Endothelial cell of umbilical vein (primary cell): ENCODE measurements around the gene TEX53. TPM values are rescaled to one million over a fixed set of nuclear protein-coding genes. Genes with fewer than 3 reads are reported as not detected.
A peak's percentile ranks its signal among the peaks of the same experiment; 100 is the strongest.

Experiments used
- BruUV-seq: library from RNA; stranded (reverse); fragments of 400-500 nt; replicated peaks from 2 replicates; lab custom pipeline; 2021; lab: Mats Ljungman, UMichigan
- CTCF ChIA-PET: fragments of 300-600, 350-600 bp; sonication (Branson Sonifier 250); formaldehyde crosslinking; loops from one replicate; lab custom pipeline; 2021; ENCODE audit warnings: antibody characterized with exemption, inconsistent platforms; lab: Charles Lee
- POLR2A ChIA-PET: fragments of 300-600, 350-600 bp; sonication (Branson Sonifier 250); formaldehyde crosslinking; loops from one replicate; lab custom pipeline; 2021; ENCODE audit warnings: antibody characterized with exemption, inconsistent platforms; lab: Charles Lee
- DNase-seq: peaks from one replicate; pipeline ENCODE4 v3.0.0-alpha.2; 2011; ENCODE audit warnings: low read depth, low spot score
- FAIRE-seq: peaks from 2 replicates; lab custom pipeline; 2011; peaks lifted over from hg19 to GRCh38; lab: Jason Lieb, UNC
- H2AFZ ChIP-seq: 2 replicates; pipeline ENCODE4 v1.6.0; 2012; ENCODE audit warnings: low read depth, low read length, control low read depth, inconsistent platforms
- H3K27ac ChIP-seq: 2 replicates; pipeline ENCODE4 v1.5.1; 2011; ENCODE audit warnings: low read depth, mild to moderate bottlenecking, control low read depth, low read length, moderate library complexity; ENCODE audit not compliant: insufficient read depth
- H3K27me3 ChIP-seq, 2 experiments: 2 replicates each; pipeline versions ENCODE4 v1.6.0 to v1.6.1; 2011; ENCODE audit warnings: low read length in 2 of 2, mixed read lengths in 1 of 2; ENCODE audit not compliant: control insufficient read depth in 2 of 2, insufficient read depth in 2 of 2
- H3K36me3 ChIP-seq, 2 experiments: 2 replicates in 1 of 2; 3 replicates in 1 of 2; pipeline ENCODE4 v1.5.1; 2011; ENCODE audit warnings: low read length in 2 of 2, mild to moderate bottlenecking in 1 of 2, moderate library complexity in 1 of 2; ENCODE audit not compliant: control insufficient read depth in 2 of 2, insufficient read depth in 2 of 2; ENCODE audit errors: extremely low read depth in 1 of 2
- H3K4me1 ChIP-seq: 3 replicates; pipeline ENCODE4 v1.5.1; 2011; ENCODE audit warnings: mild to moderate bottlenecking, low read length; ENCODE audit not compliant: control insufficient read depth, insufficient read depth; ENCODE audit errors: extremely low read depth
- H3K4me2 ChIP-seq: 2 replicates; pipeline ENCODE4 v1.6.1; 2011; ENCODE audit warnings: low read length, control low read depth, mixed read lengths; ENCODE audit not compliant: insufficient read depth
- H3K4me3 ChIP-seq, 3 experiments: fragments of 200-600 bp in 1 of 3; sonication (generic), shearing (Covaris generic) in 1 of 3; replicated peaks in 1 of 3; 2 replicates each; pipeline ENCODE4 v1.5.1; 2011 to 2016; ENCODE audit warnings: control low read depth in 3 of 3, low read length in 3 of 3, mild to moderate bottlenecking in 2 of 3, inconsistent platforms in 1 of 3, low read depth in 1 of 3, moderate library complexity in 1 of 3; ENCODE audit not compliant: insufficient read depth in 1 of 3
- H3K79me2 ChIP-seq: 2 replicates; pipeline ENCODE4 v1.6.0; 2012; ENCODE audit warnings: low read length, inconsistent platforms; ENCODE audit not compliant: control insufficient read depth, insufficient read depth
- H3K9ac ChIP-seq: replicated peaks from 2 replicates; pipeline ENCODE3; 2011; ENCODE audit warnings: low read length, control low read depth; ENCODE audit not compliant: insufficient read depth; ENCODE audit errors: extremely low read depth
- H3K9me1 ChIP-seq: replicated peaks from 3 replicates; pipeline ENCODE4 v1.6.0; 2011; ENCODE audit warnings: mild to moderate bottlenecking, low read length; ENCODE audit not compliant: control insufficient read depth, insufficient read depth; ENCODE audit errors: extremely low read depth
- H3K9me3 ChIP-seq: replicated peaks from 2 replicates; pipeline ENCODE4 v1.5.1; 2012; ENCODE audit warnings: low read length, inconsistent platforms; ENCODE audit not compliant: control insufficient read depth, insufficient read depth
- H4K20me1 ChIP-seq: replicated peaks from 2 replicates; pipeline ENCODE3; 2011; ENCODE audit warnings: mild to moderate bottlenecking, low read length; ENCODE audit not compliant: control insufficient read depth, insufficient read depth; ENCODE audit errors: extremely low read depth
- CTCF ChIP-seq, 2 donors: IDR thresholded peaks; 1 replicate in 1 of 2; 2 replicates in 1 of 2; pipeline ENCODE4 v1.5.1; 2011; ENCODE audit warnings: low read length in 2 of 2, mild to moderate bottlenecking in 2 of 2, moderate library complexity in 2 of 2, control low read depth in 1 of 2, inconsistent platforms in 1 of 2, low read depth in 1 of 2; ENCODE audit not compliant: insufficient read depth in 1 of 2; ENCODE audit errors: extremely low read depth in 1 of 2
- EZH2 ChIP-seq: IDR thresholded peaks from 2 replicates; pipeline ENCODE4 v1.6.1; 2012; ENCODE audit warnings: borderline replicate concordance, low read depth, mild to moderate bottlenecking, moderate library complexity, low read length, inconsistent platforms; ENCODE audit not compliant: severe bottlenecking
- FOS ChIP-seq: IDR thresholded peaks from 2 replicates; pipeline ENCODE4 v1.6.1; 2011; ENCODE audit warnings: mild to moderate bottlenecking, low read length, moderate library complexity, borderline replicate concordance; ENCODE audit not compliant: insufficient read depth
- GATA2 ChIP-seq: IDR thresholded peaks from 2 replicates; pipeline ENCODE4 v1.7.0; 2011; ENCODE audit warnings: low read depth, mild to moderate bottlenecking, moderate library complexity, mixed read lengths, low read length; ENCODE audit not compliant: insufficient read length, insufficient read depth
- JUN ChIP-seq: IDR thresholded peaks from 2 replicates; pipeline ENCODE4 v1.6.1; 2011; ENCODE audit warnings: borderline replicate concordance, low read depth; ENCODE audit not compliant: insufficient read length, insufficient read depth
- MYC ChIP-seq: IDR thresholded peaks from one replicate; pipeline ENCODE4 v1.6.1; 2011; ENCODE audit warnings: mild to moderate bottlenecking, low read depth, low read length
- POLR2A ChIP-seq: IDR thresholded peaks from 2 replicates; pipeline ENCODE4 v1.6.1; 2012; ENCODE audit warnings: low read depth, mild to moderate bottlenecking, control low read depth, low read length
- POLR2AphosphoS5 ChIP-seq: IDR thresholded peaks from 2 replicates; pipeline ENCODE4 v1.6.1; 2012; ENCODE audit warnings: low read depth, mild to moderate bottlenecking, control low read depth, low read length, moderate library complexity; ENCODE audit not compliant: insufficient read depth
- dilution Hi-C: fragments of 300-500 bp; cut with MboI; formaldehyde crosslinking; loops from one replicate; pipeline ENCODE4 v1.15.0; 2019; ENCODE audit warnings: low sequenced_read_pairs; ENCODE audit not compliant: extremely low pct_ligation_motif_present
- intact Hi-C: fragments of 100-400 bp; cut with micrococcal nuclease; formaldehyde crosslinking; loops from one replicate; pipeline ENCODE4 v1.10.0; 2022
- polyA plus RNA-seq, 4 experiments: library from polyadenylated mRNA; depleted of rRNA in 3 of 4; stranded (reverse) in 3 of 4; unstranded in 1 of 4; fragments of >200 nt; gene quantifications; 2 replicates each; pipeline versions ENCODE4 v1.2.1 to v1.2.3, GENCODE V29; 2011 to 2012; ENCODE audit warnings: missing spikeins in 1 of 4
- total RNA-seq: library from RNA; stranded (reverse); gene quantifications from 2 replicates; pipeline ENCODE4 v1.2.3, GENCODE V29; 2021
- TF ChIP-seq, protein P1 (sequence below): IDR thresholded peaks from 2 replicates; pipeline ENCODE4 v1.6.1; 2011; ENCODE audit not compliant: insufficient read depth, insufficient read length

The TEX53 gene
- total and polyA plus RNA-seq, 2 donors (not counting 3 experiments of a cell fraction or from before 2014, with no cell fraction given) = not detected

DNA sequence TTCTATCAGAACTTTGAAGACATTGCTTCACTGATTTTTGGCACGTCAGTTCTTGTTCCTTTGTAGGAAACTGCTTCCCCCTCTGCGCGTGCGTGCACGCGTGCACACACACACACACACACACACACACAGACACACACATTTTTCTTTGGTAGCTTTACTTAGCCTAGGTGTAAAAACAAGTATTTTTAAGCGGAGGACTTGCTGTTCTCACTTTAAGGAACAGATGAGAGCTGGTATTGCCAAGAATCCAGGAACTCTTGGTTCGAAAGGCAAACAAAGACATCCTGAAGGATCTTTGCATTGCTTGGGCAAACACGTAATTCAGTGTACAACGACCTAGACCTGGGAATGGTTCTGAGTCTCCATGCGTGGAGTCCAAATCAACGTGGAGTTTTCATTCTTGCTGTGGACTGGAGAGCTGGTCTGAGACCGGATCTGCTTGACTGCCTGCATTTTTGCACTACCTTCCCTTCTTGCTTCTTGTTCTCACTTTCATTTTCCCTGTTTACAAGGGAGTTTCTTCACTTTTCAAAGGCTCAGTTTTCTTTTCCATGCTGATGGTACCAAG lies 38.3 kb downstream of the TEX53 start:
- peak overlapping the region in 1 of 3 experiments; percentile 60 for H3K4me3 ChIP-seq
- ChIA-PET POLR2A (no interaction called here), CTCF (interaction anchor here (0.7 to 2.3 kb wide), 3 partner anchors 12 to 213 kb away, joined by 3 to 13 read pairs (median 3); no protein-coding TSS in a partner anchor)
- H4K20me1 ChIP-seq = no peaks in the 10 kb centered on the region
- peaks cover 16% of the 10 kb centered on the region for H3K4me1 ChIP-seq
- TF ChIP-seq CTCF (IDR thresholded peaks at IDR 0.05; ENCODE audit: extremely low read depth in 1 of 2, insufficient read depth in 1 of 2, low read depth in 1 of 2, low read length in 2 of 2) (no peak), POLR2A (no peak)
- dilution Hi-C loops = no loop called here
- peak; percentile 52 for DNase-seq
- H2AFZ ChIP-seq = peak overlapping the region; percentile 85
- peak overlapping the region; percentile 56 for H3K4me2 ChIP-seq
- no peaks in the 10 kb centered on the region for H3K79me2 ChIP-seq
- H3K9me3 ChIP-seq = no peaks in the 10 kb centered on the region
- H3K9ac ChIP-seq = peak overlapping the region; percentile 43
- peak overlapping the region; percentile 39 for H3K27ac ChIP-seq
- intact Hi-C loops = no loop called here
- H3K9me1 ChIP-seq = no peaks in the 10 kb centered on the region
- no peaks in the 10 kb centered on the region for H3K27me3 ChIP-seq
- no TSS peak for BruUV-seq
- no peaks in the 10 kb centered on the region for H3K36me3 ChIP-seq
- FAIRE-seq = peak; percentile 80

- Histone ChIP-seq H3K4me2 (no peak overlapping the region), H3K4me1 (peaks cover 12% of the 10 kb centered on the region), H3K9ac (no peak overlapping the region), H3K79me2 (no peaks in the 10 kb centered on the region), H3K27ac (no peak overlapping the region), H3K36me3 (no peaks in the 10 kb centered on the region), H4K20me1 (no peaks in the 10 kb centered on the region), H3K9me1 (no peaks in the 10 kb centered on the region), H3K9me3 (no peaks in the 10 kb centered on the region), H2AFZ (no peak overlapping the region), H3K27me3 (no peaks in the 10 kb centered on the region), H3K4me3 (no peak overlapping the region)
- POLR2A ChIA-PET = interaction anchor here (1.2 kb wide), 1 partner anchor 29 kb away, joined by 4 read pairs; the partner anchor contains the start of gene ATP6V1G1
- DNase-seq = no peak
- intact Hi-C loops (no loop called here), dilution Hi-C loops (no loop called here)
- FAIRE-seq = no peak
- BruUV-seq = no TSS peak
- CTCF ChIA-PET = interaction anchor here (0.7 to 1.6 kb wide), 3 partner anchors 10 to 36 kb away, joined by 3 to 5 read pairs (median 4); no protein-coding TSS in a partner anchor
- TF ChIP-seq JUN = no peak
- TF ChIP-seq POLR2A = no peak
- no peak for TF ChIP-seq FOS
- no peak for TF ChIP-seq POLR2AphosphoS5
- TF ChIP-seq MYC = no peak
- no peak for TF ChIP-seq GATA2
- no peak for TF ChIP-seq CTCF (IDR thresholded peaks at IDR 0.05; ENCODE audit: extremely low read depth in 1 of 2, insufficient read depth in 1 of 2, low read depth in 1 of 2, low read length in 2 of 2)
- no peak for TF ChIP-seq EZH2
- TF ChIP-seq, protein P1, sequence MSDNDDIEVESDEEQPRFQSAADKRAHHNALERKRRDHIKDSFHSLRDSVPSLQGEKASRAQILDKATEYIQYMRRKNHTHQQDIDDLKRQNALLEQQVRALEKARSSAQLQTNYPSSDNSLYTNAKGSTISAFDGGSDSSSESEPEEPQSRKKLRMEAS = no peak
Observed at GRCh38 chr9:114616684-114617520, 40.7 kb downstream of the TEX53 start.
